Measurements from ENCODE around the gene FOXJ3.

The FOXJ3 gene

GRCh38 chr1:42340093-42340492 lies 5.1 kb upstream of the FOXJ3 start:
- TF ChIP-seq, protein P1, sequence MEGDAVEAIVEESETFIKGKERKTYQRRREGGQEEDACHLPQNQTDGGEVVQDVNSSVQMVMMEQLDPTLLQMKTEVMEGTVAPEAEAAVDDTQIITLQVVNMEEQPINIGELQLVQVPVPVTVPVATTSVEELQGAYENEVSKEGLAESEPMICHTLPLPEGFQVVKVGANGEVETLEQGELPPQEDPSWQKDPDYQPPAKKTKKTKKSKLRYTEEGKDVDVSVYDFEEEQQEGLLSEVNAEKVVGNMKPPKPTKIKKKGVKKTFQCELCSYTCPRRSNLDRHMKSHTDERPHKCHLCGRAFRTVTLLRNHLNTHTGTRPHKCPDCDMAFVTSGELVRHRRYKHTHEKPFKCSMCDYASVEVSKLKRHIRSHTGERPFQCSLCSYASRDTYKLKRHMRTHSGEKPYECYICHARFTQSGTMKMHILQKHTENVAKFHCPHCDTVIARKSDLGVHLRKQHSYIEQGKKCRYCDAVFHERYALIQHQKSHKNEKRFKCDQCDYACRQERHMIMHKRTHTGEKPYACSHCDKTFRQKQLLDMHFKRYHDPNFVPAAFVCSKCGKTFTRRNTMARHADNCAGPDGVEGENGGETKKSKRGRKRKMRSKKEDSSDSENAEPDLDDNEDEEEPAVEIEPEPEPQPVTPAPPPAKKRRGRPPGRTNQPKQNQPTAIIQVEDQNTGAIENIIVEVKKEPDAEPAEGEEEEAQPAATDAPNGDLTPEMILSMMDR (IDR thresholded peaks at IDR 0.05; ENCODE audit: control extremely low read depth, extremely low read depth, low read depth, missing control alignments): no peak
- ChIA-PET POLR2A (no interaction called here), CTCF (interaction anchor here (0.6 to 2.8 kb wide), 6 partner anchors 10 to 583 kb away, joined by 3 to 8 read pairs (median 3); no protein-coding TSS in a partner anchor)
- no peak for DNase-seq (ENCODE audit: extremely low spot score)

GRCh38 chr1:42336978-42337377 lies 1.9 kb upstream of the FOXJ3 start:
- TF ChIP-seq, protein P1 (IDR thresholded peaks at IDR 0.05; ENCODE audit: control extremely low read depth, extremely low read depth, low read depth, missing control alignments): no peak
- CTCF ChIA-PET: interaction anchor here (1.3 to 2.5 kb wide), 2 partner anchors 11 to 163 kb away, joined by 3 to 8 read pairs; no protein-coding TSS in a partner anchor
- POLR2A ChIA-PET: no interaction called here
- DNase-seq (ENCODE audit: extremely low spot score): no peak

DNA sequence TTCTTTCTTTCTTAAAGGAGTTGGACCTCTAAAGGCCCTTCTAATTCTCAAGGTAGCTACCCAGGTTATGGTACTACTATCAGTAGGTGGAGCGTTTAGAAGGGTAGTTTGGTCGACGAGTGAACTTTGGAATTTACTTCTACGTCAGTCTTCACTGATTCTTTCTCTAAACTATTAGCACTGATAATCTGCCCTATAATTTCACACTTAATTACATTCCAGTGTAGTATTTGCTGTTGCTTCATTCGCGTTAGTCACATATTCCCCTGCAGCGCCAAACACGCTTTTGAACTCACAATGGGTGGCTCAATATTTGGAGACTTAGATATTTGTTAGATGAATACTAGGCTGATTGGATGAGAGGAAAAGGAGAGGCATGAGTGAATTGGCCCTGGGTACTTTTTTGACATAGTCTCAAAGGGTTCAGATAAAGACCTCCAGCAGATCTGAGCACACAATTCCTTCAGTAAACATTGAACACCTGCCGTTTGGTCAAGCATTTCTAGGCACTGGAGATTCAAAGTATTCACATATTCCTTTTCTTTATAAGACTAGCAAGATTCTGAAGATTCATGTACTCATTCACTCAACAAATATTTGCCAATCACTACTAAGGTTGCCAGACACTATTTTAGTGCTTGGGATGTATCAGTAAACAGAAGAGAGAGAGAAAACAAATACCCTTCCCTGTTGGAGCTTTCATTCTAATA lies 929 bp upstream of the FOXJ3 start:
- TF ChIP-seq, protein P1 (IDR thresholded peaks at IDR 0.05; ENCODE audit: control extremely low read depth, extremely low read depth, low read depth, missing control alignments): no peak
- ChIA-PET CTCF (interaction anchor here (1.0 to 2.5 kb wide), 3 partner anchors 8 to 162 kb away, joined by 3 to 8 read pairs (median 4); no protein-coding TSS in a partner anchor), POLR2A (no interaction called here)
- DNase-seq (ENCODE audit: extremely low spot score): no peak

- TF ChIP-seq, protein P1 (IDR thresholded peaks at IDR 0.05; ENCODE audit: control extremely low read depth, extremely low read depth, low read depth, missing control alignments): peak; percentile 13
- ChIA-PET CTCF (interaction anchor here (1.8 to 3.4 kb wide), 4 partner anchors 9 to 161 kb away, joined by 4 to 17 read pairs (median 7); no protein-coding TSS in a partner anchor), POLR2A (interaction anchor here (0.5 to 0.6 kb wide), 2 partner anchors 355 to 377 kb away, joined by 3 read pairs; no protein-coding TSS in a partner anchor)
- peak; percentile 43 for DNase-seq (ENCODE audit: extremely low spot score)
These were observed 590 bp downstream of the FOXJ3 start for GRCh38 chr1:42334240-42335049.

DNA sequence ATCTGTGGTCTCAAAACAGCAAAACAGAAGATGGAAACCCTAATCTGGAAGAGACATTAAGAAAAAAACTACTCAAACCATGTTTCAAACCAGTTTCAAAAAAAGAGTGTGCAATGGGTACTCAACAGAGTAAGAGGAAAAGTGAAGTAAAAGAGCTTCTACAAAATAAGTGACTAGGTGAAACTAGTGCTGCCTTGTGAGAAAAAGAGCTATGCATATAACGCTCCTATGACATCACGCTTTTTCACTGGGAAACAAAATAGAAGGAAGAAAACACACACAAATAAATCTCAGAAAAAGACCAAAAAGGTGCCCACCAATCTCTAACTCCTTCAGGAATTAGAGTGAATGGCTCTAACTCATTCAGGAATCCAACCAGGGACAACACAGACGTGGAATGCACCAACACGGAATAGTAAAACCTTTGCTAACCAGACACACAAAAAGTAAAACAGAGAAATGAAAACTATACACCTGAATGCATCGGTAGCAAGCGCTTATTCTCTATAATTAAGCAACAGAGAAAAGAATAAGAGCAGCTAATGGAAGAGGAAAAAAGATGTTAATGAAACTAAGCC lies 1.3 kb downstream of the FOXJ3 start:
- ChIA-PET CTCF (interaction anchor here (1.1 to 3.4 kb wide), 5 partner anchors 9 to 160 kb away, joined by 3 to 17 read pairs (median 5); no protein-coding TSS in a partner anchor), POLR2A (interaction anchor here (0.5 to 0.6 kb wide), 2 partner anchors 356 to 378 kb away, joined by 3 read pairs; no protein-coding TSS in a partner anchor)
- TF ChIP-seq, protein P1 (IDR thresholded peaks at IDR 0.05; ENCODE audit: control extremely low read depth, extremely low read depth, low read depth, missing control alignments): no peak
- no peak for DNase-seq (ENCODE audit: extremely low spot score)

- TF ChIP-seq, protein P1 (IDR thresholded peaks at IDR 0.05; ENCODE audit: control extremely low read depth, extremely low read depth, low read depth, missing control alignments): no peak
- no peak for DNase-seq (ENCODE audit: extremely low spot score)
- ChIA-PET CTCF (interaction anchor here (1.1 to 3.4 kb wide), 6 partner anchors 10 to 159 kb away, joined by 3 to 17 read pairs (median 4); no protein-coding TSS in a partner anchor), POLR2A (no interaction called here)
These were observed 2.2 kb downstream of the FOXJ3 start for GRCh38 chr1:42332877-42333276.

All from GM10248 (cell line).